Thyroid gland (tissue), 4 donors: Measurements from ENCODE around the gene ST6GALNAC3.

Experiments used
- CTCF ChIP-seq, 6 experiments: fragments of 200-600 bp in 3 of 6; fragments of 450-650 bp in 3 of 6; sonication (generic) in 3 of 6; IDR thresholded peaks; one replicate each; pipeline ENCODE4 v1.5.1; 2016 to 2019; ENCODE audit warnings: antibody characterized with exemption in 6 of 6, mild to moderate bottlenecking in 2 of 6, inconsistent platforms in 1 of 6, moderate library complexity in 1 of 6
- POLR2A ChIP-seq, 2 donors: fragments of 450-650 bp; IDR thresholded peaks; one replicate each; pipeline ENCODE4 v1.6.1; 2017; ENCODE audit warnings: antibody characterized with exemption in 2 of 2, mild to moderate bottlenecking in 2 of 2, moderate library complexity in 1 of 2

GRCh38 chr1:76491737-76492136 is 417.2 kb downstream of the ST6GALNAC3 start:
- TF ChIP-seq CTCF (IDR thresholded peaks at IDR 0.05) (no peak), POLR2A (IDR thresholded peaks at IDR 0.05) (no peak)
